Gastrocnemius medialis (tissue), 4 donors: ENCODE results near the gene RNLS.

Experiments used
- CTCF ChIP-seq, 5 experiments: fragments of 450-650 bp in 3 of 5; fragments of 200-600 bp in 2 of 5; sonication (generic) in 2 of 5; IDR thresholded peaks in 4 of 5; conservative IDR thresholded peaks in 1 of 5; 1 replicate in 4 of 5; 2 replicates in 1 of 5; pipeline ENCODE4 v1.5.1; 2016 to 2019; ENCODE audit warnings: antibody characterized with exemption in 5 of 5, mild to moderate bottlenecking in 3 of 5, moderate library complexity in 3 of 5
- POLR2A ChIP-seq, 2 donors: fragments of 450-650 bp; IDR thresholded peaks; one replicate each; pipeline ENCODE4 v1.6.1; 2017; ENCODE audit warnings: antibody characterized with exemption in 2 of 2, mild to moderate bottlenecking in 2 of 2, moderate library complexity in 2 of 2

DNA sequence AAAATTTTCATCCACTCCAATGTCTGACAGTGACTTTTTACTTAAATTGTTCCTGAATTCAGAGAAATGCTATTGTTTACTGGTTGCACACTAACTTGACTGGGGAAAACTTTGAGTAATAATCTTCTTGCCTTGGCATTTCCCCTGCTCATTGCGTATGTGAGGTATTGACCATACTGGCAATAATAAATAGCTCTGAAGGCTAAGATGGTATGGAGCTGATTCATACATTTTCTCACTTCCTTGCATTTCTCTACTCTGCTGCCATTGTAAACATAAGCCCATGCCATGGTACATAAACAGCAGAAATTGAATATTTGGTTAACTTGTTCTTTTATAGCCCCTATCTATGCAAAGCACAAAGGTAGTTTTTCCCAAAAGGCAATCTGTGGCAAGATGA, 290.0 kb downstream of the RNLS start:
- no peak for TF ChIP-seq CTCF (IDR thresholded peaks at IDR 0.05 in 4 of 5, conservative IDR thresholded peaks at IDR 0.05 in 1 of 5)
- TF ChIP-seq POLR2A (IDR thresholded peaks at IDR 0.05): no peak
